Lower lobe of right lung (tissue), 2 donors: ENCODE results near the gene EIF4E3. TPM values are rescaled to one million over a fixed set of nuclear protein-coding genes. Genes with fewer than 3 reads are reported as not detected.

Source experiments
- ATAC-seq, 2 donors: fragments of 200-7000 bp; cut with Tn5 transposase; one replicate each; pipeline ENCODE4 v1.9.1; 2020 to 2022; ENCODE audit warnings: mild to moderate bottlenecking in 2 of 2, moderate library complexity in 2 of 2
- DNase-seq: peaks from one replicate; pipeline ENCODE4 v3.0.0-alpha.2; 2020
- H3K27ac ChIP-seq: fragments of 200-600 bp; one replicate; pipeline ENCODE4 v1.8.0; 2022
- H3K27me3 ChIP-seq: fragments of 200-600 bp; one replicate; pipeline ENCODE4 v1.8.0; 2022; ENCODE audit warnings: low read depth
- H3K36me3 ChIP-seq: fragments of 200-600 bp; one replicate; pipeline ENCODE4 v1.8.0; 2022; ENCODE audit warnings: mild to moderate bottlenecking
- H3K4me1 ChIP-seq: fragments of 200-600 bp; one replicate; pipeline ENCODE4 v1.8.0; 2022
- H3K4me3 ChIP-seq: fragments of 200-600 bp; one replicate; pipeline ENCODE4 v1.8.0; 2022; ENCODE audit warnings: mild to moderate bottlenecking
- H3K9me3 ChIP-seq: fragments of 200-600 bp; one replicate; pipeline ENCODE4 v1.8.0; 2022
- CTCF ChIP-seq: fragments of 200-600 bp; IDR thresholded peaks from one replicate; pipeline ENCODE4 v1.8.0; 2022; ENCODE audit warnings: antibody characterized with exemption, mild to moderate bottlenecking
- intact Hi-C: fragments of 100-400 bp; cut with DNase I; formaldehyde crosslinking; loops from one replicate; pipeline ENCODE4 v1.11.0; 2022
- total RNA-seq: library from RNA; stranded (reverse); fragmentation: NEBNext Ultra II Directional; extraction: Animal tissue kit (Norgen Biotek cat#: 25700); gene quantifications from one replicate; pipeline ENCODE4 v1.2.1, GENCODE V29; 2021
- donor health status: DM: no; HTN: yes; CAD: no; lungs with severe emphysema.

The EIF4E3 gene
- total RNA-seq, 1 donor from 2014 or later, result 29.0 TPM

DNA sequence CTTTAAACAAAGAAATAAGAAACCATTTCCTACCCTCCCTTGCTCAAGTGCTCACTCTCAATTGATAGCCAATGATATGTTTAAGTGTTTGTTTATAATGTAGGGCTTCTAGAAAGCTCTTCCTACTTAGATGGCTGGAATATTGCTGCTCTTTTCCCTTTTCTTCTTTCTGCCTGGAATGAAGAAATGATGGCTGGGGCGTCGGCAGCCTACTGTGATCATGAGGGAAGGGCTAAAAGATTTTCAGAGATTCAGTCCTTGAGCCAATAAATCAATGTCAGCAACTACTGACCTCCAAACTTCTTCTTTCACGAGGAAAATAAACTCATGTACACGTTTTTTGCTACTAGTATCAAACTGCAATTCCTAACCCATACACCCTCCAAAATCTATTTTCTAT is 26.4 kb upstream of the EIF4E3 start:
- ATAC-seq, result no peak
- TF ChIP-seq CTCF, result no peak
- Histone ChIP-seq H3K4me1 (peaks cover 6% of the 10 kb centered on the region), H3K9me3 (no peaks in the 10 kb centered on the region), H3K4me3 (no peak overlapping the region), H3K36me3 (no peaks in the 10 kb centered on the region), H3K27ac (no peak overlapping the region), H3K27me3 (peaks cover 20% of the 10 kb centered on the region)
- intact Hi-C loops, result no loop called here
- DNase-seq, result no peak

DNA sequence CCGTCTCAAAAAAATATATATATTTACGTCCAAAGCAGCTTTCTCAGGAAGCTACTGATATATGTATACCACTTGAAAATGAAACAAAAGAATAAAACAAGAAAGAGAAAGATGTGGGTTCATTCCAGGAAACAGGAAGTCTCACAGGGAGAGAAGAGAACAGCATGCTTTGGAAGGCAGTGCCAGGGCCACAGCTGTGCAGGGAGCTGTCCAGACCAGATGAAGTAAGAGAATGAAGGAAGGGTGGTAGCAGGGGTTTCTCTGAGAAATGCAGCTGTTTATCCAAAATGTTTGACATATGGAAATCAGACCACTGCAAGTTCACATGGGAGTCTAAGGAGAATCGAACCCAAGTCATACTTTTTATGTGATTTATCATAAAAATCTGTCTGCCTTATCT is 19.5 kb upstream of the EIF4E3 start:
- DNase-seq, result no peak
- no peaks in the 10 kb centered on the region for H3K36me3 ChIP-seq
- no peak overlapping the region for H3K27ac ChIP-seq
- H3K4me1 ChIP-seq, result no peaks in the 10 kb centered on the region
- no peaks in the 10 kb centered on the region for H3K27me3 ChIP-seq
- ATAC-seq, result no peak
- peaks cover 26% of the 10 kb centered on the region for H3K9me3 ChIP-seq
- H3K4me3 ChIP-seq, result no peak overlapping the region
- TF ChIP-seq CTCF, result no peak
- intact Hi-C loops, result no loop called here

DNA sequence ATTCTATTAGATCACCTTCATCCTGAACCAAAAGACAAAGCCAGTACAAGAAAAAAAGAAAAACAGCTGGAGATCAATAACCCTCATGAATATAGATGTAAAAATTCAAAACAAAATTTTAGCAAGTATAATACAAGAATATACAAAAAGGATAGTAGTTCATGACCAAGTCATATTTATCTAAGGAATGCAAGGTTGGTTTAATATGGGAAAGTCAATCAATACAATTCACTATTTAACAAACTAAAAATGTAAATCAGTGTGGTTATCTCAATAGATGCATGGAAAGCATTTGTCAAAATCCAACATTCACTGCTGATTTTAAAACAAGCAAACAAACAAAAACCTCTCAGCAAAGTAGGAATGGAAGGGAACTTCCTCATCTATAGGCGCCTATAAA is 17.4 kb upstream of the EIF4E3 start:
- H3K9me3 ChIP-seq, result peaks cover 26% of the 10 kb centered on the region
- no peaks in the 10 kb centered on the region for H3K36me3 ChIP-seq
- no peak for TF ChIP-seq CTCF
- no peak overlapping the region for H3K27ac ChIP-seq
- peaks cover 3% of the 10 kb centered on the region for H3K27me3 ChIP-seq
- intact Hi-C loops, result no loop called here
- H3K4me1 ChIP-seq, result no peaks in the 10 kb centered on the region
- DNase-seq (no peak), ATAC-seq (no peak)
- H3K4me3 ChIP-seq, result no peak overlapping the region

- no peak for DNase-seq
- ATAC-seq, result no peak
- Histone ChIP-seq H3K27ac (no peak overlapping the region), H3K9me3 (no peaks in the 10 kb centered on the region), H3K27me3 (peaks cover 3% of the 10 kb centered on the region), H3K4me3 (no peak overlapping the region), H3K4me1 (peaks cover 3% of the 10 kb centered on the region), H3K36me3 (no peaks in the 10 kb centered on the region)
- no peak for TF ChIP-seq CTCF
- intact Hi-C loops, result no loop called here
Observed at GRCh38 chr3:71734881-71735280, 9.7 kb upstream of the EIF4E3 start.

GRCh38 chr3:71733319-71733718 is 8.1 kb upstream of the EIF4E3 start:
- no peak for TF ChIP-seq CTCF
- Histone ChIP-seq H3K27ac (no peak overlapping the region), H3K4me1 (peaks cover 4% of the 10 kb centered on the region)

GRCh38 chr3:71732637-71733036 is 7.4 kb upstream of the EIF4E3 start:
- Histone ChIP-seq H3K27me3 (no peaks in the 10 kb centered on the region), H3K9me3 (no peaks in the 10 kb centered on the region), H3K36me3 (no peaks in the 10 kb centered on the region), H3K4me3 (no peak overlapping the region), H3K4me1 (peaks cover 4% of the 10 kb centered on the region), H3K27ac (no peak overlapping the region)
- intact Hi-C loops, result no loop called here
- TF ChIP-seq CTCF, result no peak
- DNase-seq, result no peak
- no peak for ATAC-seq

More at GRCh38 chr3:71733319-71733718, 8.1 kb upstream of the EIF4E3 start:
- no peak for ATAC-seq
- intact Hi-C loops, result no loop called here
- Histone ChIP-seq H3K36me3 (no peaks in the 10 kb centered on the region), H3K27me3 (no peaks in the 10 kb centered on the region), H3K4me3 (no peak overlapping the region), H3K9me3 (no peaks in the 10 kb centered on the region)
- DNase-seq, result no peak
